ENCODE data around the gene RIPPLY2.
"Not testable (repeated sequence)": the region's sequence is repeated elsewhere in the genome, so short reads cannot be mapped to it uniquely, and the experiment has no call there.

The RIPPLY2 gene, protein sequence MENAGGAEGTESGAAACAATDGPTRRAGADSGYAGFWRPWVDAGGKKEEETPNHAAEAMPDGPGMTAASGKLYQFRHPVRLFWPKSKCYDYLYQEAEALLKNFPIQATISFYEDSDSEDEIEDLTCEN

DNA sequence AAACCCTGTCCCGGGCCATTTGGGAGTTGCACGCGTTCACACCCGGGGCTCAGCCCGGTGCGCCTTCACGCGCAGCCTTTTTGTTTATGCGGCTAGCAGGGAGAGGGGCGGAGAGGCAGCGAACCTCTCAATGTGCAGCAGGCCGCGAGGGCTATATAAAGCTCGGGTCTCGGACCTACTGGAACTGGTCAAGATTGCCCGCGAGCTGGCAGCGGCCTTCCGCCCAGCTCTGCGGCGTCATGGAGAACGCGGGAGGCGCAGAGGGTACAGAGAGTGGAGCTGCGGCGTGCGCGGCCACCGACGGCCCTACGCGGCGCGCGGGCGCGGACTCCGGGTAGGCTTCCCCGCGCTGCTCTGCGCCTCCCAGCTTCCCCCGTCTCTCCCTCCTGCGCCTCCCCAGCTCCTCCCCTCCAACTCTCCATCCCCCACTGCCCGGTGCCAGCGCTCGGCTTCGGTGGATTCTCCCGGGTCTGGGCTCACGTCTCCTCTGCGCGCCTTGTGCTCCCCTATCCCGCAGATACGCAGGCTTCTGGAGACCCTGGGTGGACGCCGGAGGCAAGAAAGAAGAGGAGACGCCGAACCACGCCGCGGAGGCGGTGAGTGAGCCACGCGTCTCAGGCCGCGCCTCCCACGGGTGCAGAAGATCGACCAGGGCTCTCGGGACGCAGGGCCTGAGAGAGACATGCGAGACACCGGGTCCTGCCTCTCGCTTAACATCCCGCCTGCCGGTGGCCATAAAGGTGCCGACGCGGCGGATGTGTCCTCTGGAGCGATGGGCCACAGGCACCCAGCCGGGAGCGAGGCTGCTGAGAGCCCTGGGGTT, at the start of gene RIPPLY2:
Gene RIPPLY2 (plus strand): TSS at position 183 of the 823 bp plus-strand sequence. CDS start 57 bp downstream, at position 240.
- DNase-seq (ENCODE audit: extremely low read depth in 1 of 2, low read depth in 1 of 2): no peak

DNA sequence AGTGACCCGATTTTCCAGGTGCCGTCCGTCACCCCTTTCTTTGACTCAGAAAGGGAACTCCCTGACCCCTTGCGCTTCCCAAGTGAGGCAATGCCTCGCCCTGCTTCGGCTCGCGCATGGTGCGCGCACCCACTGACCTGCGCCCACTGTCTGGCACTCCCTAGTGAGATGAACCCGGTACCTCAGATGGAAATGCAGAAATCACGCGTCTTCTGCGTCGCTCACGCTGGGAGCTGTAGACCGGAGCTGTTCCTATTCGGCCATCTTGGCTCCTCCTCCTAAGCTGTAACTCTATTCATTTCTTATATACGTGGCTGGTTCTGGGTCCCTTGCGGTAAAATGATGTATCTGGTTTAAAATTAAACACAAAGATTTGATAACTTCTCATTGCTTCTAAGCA, 49.7 kb upstream of the RIPPLY2 start:
- not testable (repeated sequence) for DNase-seq (ENCODE audit: extremely low read depth in 1 of 2, low read depth in 1 of 2)

DNA sequence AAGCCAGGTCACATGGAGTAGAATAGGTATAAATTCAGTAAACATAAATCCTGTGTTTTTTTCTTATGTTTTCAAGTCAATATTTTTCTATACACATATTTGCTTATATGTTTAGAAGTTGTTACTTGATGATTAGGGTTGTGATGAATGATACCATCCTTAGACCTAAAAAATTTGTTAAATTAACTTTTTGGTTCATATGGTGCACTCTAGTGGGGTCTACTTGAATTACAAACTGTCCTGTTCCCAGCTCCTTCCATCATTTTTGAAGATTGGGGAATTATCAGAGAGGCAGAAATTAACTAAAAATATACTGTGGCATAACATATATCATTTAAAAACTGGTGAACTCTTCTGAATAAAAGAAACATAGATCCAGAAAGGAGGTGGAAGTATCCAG, 48.3 kb upstream of the RIPPLY2 start:
- no peak for DNase-seq (ENCODE audit: extremely low read depth in 1 of 2, low read depth in 1 of 2)

DNA sequence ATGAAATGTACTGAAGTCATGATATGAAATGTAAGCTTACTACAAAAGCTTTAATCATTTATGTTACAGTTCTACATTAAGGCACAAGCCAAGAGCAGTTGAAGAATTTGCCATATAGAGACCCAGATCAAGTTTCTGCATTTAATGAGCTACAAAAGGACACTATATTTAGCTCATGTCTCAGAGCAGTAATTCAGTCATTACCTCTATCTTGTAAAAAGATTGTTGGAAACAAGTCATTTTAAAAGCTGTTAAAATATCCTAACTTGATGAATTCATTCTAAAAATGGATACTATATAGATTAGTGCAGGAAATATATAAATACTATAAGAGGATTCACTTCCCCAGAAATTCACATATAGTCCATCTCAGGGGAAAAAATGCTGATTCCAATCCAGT, 45.2 kb upstream of the RIPPLY2 start:
- no peak for DNase-seq (ENCODE audit: extremely low read depth in 1 of 2, low read depth in 1 of 2)

DNA sequence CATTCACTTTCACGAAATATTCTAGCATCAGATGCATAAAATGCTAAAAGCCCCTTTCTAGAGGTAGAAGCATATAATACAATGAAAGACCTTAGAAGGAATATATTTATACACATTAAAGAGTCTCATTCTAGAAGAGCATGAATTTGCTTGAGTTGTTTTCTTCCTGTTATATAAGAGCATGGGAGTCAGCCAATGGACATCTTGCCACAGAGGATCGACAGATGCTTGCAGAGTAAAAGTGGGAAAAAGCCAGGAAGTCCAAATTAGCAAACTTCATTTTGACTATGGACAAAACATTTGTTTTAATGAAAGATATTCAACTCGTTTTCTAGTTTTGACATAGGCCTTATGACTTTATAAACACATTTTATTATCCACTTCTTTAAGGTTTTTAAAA, 44.2 kb upstream of the RIPPLY2 start:
- no peak for DNase-seq (ENCODE audit: extremely low read depth in 1 of 2, low read depth in 1 of 2)

DNA sequence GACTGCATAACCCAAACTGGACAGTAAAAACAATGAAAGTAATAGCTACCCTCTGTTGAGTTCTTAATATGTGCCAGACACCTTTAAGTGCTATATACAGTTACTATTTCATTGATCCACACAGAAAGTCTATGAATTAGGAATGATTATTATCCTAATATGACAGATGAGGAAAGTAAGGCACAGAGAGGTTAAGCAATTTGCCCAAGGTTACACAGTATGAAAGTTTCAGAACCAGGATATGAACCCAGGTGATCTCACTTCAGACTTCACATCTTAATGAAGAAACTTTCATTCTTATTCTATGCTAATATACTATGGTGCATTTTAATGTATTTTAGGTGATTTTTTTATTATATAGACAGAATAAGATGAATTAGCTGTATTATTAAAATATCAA, 40.6 kb upstream of the RIPPLY2 start:
- DNase-seq (ENCODE audit: extremely low read depth in 1 of 2, low read depth in 1 of 2): no peak

DNA sequence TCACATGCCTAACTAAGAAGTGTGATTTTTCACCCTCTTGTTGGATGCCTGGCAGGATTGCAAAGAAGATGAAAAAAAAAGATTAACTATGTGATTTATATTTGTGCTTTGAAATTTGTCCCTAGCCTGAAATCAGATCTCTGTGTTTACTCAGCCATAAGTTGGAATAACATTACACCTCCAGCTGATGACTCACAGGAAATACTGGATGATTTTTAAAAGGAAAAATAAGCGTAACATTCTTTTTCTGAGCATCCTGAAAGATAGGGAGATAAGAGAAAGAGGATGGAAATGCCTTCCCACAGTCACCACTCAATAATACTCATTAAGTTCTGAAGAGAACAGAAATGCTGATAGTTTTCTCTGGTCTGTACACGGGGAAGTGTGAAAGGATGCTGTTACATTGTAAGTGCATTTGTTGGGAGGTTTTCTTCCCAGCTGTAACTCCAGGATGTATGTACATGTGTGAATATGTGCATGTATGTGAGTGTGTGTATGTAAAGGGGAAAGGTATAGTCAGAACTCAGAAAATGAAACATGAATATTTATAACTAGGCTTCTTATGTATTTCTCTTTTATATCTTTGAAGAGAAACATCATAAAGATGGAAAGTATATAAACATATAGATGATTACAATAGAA, 37.4 kb upstream of the RIPPLY2 start:
- no peak for DNase-seq (ENCODE audit: extremely low read depth in 1 of 2, low read depth in 1 of 2)

DNA sequence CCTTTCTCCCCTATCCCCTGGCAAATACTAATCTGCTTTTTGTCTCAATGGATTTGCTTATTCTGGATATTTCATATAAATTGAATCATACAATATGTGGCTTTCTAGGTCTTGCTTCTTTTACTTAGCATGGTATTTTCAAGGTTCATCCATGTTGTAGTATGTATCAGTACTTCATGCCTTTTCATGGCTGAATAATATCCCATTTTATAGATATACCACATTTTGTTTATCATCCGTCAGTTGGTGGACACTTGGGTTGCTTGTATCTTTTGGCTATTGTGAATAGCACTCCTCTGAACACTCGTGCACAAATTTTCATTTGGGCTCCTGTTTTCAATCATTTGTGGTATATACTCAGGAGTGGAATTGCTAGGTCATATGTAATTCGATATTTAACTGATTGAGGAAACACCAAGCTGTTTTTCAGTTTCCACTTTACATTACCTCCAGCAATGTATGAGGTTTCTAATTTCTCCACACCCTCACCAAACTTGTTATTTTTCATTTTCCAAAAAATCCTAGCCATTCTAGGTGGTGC, 30.5 kb upstream of the RIPPLY2 start:
- DNase-seq (ENCODE audit: extremely low read depth in 1 of 2, low read depth in 1 of 2): no peak

DNA sequence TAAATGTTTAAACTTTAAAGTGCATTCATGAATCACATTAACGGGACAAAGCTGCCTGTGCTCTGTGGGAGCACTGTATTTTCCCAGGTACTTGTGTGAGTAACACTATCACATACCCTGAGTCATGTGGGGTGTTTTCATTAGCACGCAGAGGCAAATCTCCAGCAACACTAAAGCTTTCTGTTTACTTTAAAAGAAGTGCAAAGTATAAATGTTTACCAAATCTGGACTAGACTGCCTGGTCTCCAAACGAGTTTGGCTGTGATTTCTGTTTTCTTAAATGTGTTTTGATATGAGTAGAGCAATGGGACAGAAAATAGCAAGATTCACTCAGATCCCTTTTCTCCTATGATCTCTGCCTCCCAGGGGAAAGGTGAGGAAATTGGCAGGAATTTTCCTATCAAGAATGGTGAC, 28.8 kb upstream of the RIPPLY2 start:
- DNase-seq (ENCODE audit: extremely low read depth in 1 of 2, low read depth in 1 of 2): no peak

DNA sequence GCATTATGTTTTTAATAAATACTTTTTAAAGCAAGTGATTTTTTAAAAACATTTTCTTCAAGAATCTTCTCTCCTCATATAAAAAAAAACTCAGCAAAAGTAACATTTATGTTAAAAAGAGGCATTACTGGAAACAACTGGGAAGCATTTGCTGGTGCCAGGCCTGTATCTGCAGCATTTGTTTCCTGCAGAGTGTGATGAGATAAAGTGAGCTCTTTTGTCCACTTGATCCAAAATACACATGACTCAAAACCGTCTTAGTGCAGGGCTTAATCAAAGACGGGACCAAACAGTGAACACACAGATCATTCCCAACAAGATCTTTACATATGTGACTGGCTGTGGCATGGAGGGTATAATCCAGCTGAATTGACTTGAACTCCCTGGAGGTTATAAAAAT, 28.3 kb upstream of the RIPPLY2 start:
- DNase-seq (ENCODE audit: extremely low read depth in 1 of 2, low read depth in 1 of 2): no peak

DNA sequence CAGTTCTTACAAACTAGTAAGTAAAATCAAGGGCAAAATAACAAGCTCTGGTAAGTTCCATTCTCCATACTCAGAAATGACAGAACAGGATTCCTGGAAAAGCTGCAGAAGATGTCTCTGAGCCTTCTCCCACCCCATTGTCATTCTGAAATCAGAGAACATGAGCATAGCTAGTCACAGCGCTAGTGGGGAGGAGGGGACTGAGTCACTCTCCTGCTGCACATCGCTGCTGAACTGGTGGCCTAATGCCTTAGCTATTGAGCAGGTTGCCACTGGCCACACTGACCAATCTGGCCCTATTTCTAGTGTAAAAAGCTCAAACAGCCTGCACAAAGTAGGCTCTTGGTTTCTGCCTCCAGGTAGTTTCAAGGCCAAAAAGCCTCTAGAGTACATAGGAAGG, 26.1 kb upstream of the RIPPLY2 start:
- no peak for DNase-seq (ENCODE audit: extremely low read depth in 1 of 2, low read depth in 1 of 2)

DNA sequence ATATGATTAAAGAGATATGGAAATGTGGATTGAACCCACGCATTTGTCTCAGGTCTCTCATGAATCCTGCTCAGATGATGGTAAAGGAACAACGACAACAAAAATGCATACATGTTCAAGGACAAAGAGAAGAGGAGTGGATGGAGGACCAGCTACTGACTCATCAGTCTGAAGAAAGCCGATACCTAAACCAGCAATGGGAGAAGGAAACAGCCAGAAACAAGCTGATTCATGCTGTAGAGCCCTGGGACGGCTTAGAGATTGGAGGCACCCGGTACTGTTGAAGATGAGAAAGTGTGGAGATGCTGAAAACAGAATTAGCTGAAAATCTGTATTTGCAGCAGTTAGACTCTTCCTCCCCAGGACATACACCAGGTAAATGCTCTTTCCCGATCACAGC, 14.4 kb upstream of the RIPPLY2 start:
- no peak for DNase-seq (ENCODE audit: extremely low read depth in 1 of 2, low read depth in 1 of 2)

DNA sequence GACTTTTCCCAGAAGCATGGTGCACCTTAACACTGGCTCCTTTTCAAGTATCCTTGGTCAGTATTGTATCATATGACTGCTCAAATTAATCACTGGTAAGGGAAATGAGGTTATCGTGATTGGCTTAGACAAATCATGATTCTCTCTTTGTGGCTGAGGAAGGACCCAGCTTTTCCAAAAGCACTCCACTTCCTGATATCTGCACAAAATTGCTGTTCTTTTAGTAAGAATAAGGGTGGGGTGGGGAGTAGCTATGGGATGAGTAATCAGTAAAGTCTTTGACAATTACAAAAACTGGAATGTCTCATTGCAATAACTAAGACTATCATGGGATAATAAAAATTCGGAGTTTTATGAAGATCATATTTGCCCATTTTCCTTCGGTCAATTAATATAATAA, 9.0 kb upstream of the RIPPLY2 start:
- DNase-seq (ENCODE audit: extremely low read depth in 1 of 2, low read depth in 1 of 2): no peak

DNA sequence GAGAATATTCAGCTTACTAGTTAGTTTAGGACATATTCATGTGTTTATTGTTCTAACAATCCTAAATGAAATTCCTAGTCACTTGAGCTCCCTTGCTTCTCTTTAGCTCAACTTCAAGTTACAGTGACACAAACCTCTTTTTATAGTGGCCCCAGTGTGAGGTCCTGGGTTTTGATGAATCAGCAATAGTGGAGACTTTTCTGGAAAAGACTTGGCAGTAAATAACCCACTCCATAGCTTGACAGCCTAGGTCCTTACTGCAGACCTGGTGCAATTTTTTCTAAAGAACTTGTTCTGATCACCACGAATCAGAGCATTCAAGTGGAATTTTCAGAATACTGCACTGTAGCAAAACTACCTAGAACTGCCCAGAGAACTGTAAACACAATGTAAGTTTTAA, 6.9 kb upstream of the RIPPLY2 start:
- no peak for DNase-seq (ENCODE audit: extremely low read depth in 1 of 2, low read depth in 1 of 2)

DNA sequence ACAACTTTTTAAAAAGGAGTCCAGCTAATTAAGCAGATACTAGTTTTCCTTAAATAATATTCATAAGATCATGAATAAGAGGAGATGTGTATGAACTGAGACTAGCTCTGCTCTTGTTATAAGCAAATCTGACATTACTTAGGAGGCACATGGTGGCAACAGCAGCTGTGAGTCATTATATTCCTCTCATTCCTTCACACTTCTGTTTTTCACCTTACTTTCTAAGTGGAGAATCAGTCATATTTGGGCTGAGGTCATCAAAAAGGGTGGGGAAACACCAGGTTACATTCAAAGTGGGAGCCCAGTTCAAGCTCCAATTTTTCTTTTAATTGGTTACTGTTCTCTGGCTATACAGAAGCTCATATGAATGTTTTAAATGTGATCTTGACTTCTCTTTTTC, 6.0 kb upstream of the RIPPLY2 start:
- DNase-seq (ENCODE audit: extremely low read depth in 1 of 2, low read depth in 1 of 2): no peak

DNA sequence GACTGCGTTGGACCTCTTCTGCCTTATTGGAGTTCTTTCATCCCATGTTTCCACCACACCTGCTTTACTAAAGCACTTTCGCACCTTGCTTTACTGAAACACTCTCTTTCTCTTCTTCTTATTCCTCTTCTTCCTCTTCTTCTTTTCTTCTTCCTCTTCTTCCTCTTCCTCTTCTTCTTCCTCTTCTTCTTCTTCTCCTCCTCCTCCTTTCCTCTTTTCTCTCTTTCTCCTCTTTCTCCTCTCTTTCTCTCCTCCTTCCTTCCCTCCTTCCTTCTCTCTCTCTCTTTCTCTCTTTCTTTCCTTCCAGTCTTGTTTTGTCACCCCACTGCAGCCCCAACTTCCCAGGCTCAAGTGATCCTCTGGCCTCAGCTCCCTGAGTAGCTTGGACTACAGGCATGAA, 4.0 kb upstream of the RIPPLY2 start:
- no peak for DNase-seq (ENCODE audit: extremely low read depth in 1 of 2, low read depth in 1 of 2)

DNA sequence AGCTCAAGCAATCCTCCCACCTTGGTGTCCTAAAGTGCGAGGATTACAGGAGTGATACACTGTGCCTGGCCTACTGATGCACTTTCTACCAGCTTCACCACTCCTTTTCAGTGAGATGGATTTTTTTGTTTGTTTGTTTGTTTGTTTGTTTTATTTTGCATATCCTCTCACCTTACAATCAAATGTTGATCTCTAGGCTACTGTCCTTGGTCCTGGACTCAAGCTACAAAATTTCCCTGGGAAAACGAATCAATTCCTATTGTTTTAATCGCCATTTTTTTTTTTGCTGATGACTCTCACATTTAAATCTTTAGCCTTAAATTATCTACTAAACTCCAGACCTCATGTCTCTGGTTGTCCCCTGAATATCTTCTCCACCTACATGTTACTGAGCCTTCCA, 3.5 kb upstream of the RIPPLY2 start:
- no peak for DNase-seq (ENCODE audit: extremely low read depth in 1 of 2, low read depth in 1 of 2)

DNA sequence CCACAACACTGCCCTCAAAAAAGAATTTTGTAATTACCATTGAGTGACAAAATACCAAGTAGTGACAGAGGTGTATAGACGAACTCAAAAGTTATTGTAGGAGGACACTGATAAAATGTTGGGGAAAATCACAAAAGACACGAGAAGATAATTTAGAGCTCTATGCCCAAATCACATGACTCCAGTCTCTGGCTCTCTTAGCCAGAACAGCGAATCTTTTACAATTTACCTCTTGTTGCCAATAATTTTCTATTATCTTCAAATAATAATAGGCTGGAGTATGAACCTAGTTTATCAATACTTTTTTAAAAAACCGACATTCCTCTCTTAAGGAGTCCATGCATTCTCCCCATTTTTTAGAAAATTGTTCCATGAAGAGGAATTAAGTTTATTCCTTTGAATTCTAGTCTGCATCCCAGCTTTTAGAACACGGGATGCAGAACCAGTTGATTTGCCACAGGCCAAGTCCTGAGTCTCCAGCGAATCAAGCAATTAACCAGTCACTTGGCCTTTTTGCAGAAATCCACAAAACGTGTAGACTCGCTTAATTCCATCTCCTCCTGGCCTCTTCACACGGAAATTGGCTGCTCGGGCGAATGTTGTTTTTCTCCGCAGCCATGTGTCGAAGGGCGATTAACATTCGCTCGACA, 507 bp upstream of the RIPPLY2 start:
- no peak for DNase-seq (ENCODE audit: extremely low read depth in 1 of 2, low read depth in 1 of 2)

DNA sequence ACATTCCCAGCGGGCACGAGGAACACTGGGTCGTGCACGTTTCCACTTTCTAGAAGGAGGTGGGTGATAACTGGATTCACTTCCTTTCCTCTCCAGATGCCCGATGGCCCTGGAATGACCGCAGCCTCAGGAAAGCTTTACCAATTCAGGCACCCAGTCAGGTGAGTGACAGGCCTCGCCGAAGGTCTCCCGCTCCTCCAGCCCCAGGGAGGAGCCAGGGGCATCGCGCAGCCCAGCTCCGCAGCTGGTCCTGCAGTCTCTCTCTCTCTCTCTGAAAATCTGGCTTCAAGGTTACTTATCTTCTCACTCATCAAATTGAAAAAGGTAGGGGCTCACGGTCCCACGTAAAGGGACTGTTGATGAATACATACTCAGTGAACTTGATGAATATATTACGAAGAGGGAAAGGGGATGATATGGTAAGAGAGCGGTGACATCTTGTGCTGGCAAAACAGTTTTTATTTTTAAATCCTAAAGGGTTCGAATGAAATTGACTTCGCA, 891 bp downstream of the RIPPLY2 start:
- no peak for DNase-seq (ENCODE audit: extremely low read depth in 1 of 2, low read depth in 1 of 2)

DNA sequence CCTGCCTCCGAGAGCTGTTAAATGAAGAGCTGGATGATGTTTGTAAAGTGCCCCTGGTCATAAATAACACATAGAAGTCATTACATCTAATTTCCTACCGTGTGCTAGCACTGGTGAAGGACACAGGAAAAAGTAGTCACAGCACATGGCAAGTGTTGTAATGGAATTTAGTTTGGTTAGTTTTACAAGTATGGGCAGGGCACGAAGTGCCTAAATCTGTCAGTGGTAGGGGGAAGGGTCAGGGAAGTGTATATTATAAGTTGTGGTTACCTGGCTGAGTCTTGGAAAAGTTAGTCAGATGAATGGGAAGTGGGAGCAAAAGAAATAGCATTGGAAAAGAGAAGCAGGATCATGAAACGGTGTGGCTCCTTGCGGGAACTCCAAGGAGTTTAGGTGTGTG, 1.6 kb downstream of the RIPPLY2 start:
- DNase-seq (ENCODE audit: extremely low read depth in 1 of 2, low read depth in 1 of 2): no peak

All from stimulated activated CD8-positive, alpha-beta memory T cell treated with anti-CD3 and anti-CD28 coated beads, Interleukin-7, amount 100 ng/mL, for 48 hours (primary cell).